T-helper 17 cell (primary cell): ENCODE data around the gene BIRC3. TPM values are rescaled to one million over a fixed set of nuclear protein-coding genes. Genes with fewer than 3 reads are reported as not detected.

Source experiments
- ATAC-seq: fragments of 150-1000 bp; cut with Tn5 transposase; 2 replicates; pipeline ENCODE4 v1.10.0; 2021; ENCODE audit warnings: mild to moderate bottlenecking, moderate library complexity
- DNase-seq, 3 donors: peaks; one replicate each; pipeline versions ENCODE4 v3.0.0 to v3.0.0-alpha.2; 2020 to 2021
- H3K9me3 ChIP-seq: one replicate; pipeline ENCODE4 v1.7.0; 2013; ENCODE audit warnings: low read length, mild to moderate bottlenecking; ENCODE audit not compliant: control insufficient read depth, poor library complexity, severe bottlenecking
- H3K27ac Mint-ChIP-seq: one replicate; pipeline ENCODE4 v1.8.0; 2022; ENCODE audit warnings: mild to moderate bottlenecking, moderate library complexity, mixed read lengths
- H3K27me3 Mint-ChIP-seq: one replicate; pipeline ENCODE4 v1.8.0; 2022; ENCODE audit warnings: mixed read lengths
- H3K36me3 Mint-ChIP-seq: one replicate; pipeline ENCODE4 v1.8.0; 2022; ENCODE audit warnings: low read depth, mixed read lengths
- H3K4me1 Mint-ChIP-seq: one replicate; pipeline ENCODE4 v1.8.0; 2022; ENCODE audit warnings: mild to moderate bottlenecking, mixed read lengths
- H3K4me3 Mint-ChIP-seq: one replicate; pipeline ENCODE4 v1.8.0; 2022; ENCODE audit warnings: mild to moderate bottlenecking, moderate library complexity, mixed read lengths
- total RNA-seq, 4 donors: library from RNA in 2 of 4; stranded (reverse) in 2 of 4; gene quantifications; one replicate each; pipeline ENCODE4 v1.2.3 and lab custom pipeline; 2022 to 2026

Gene BIRC3
- total RNA-seq, 2 donors from 2014 or later, result 117 to 139 TPM

DNA sequence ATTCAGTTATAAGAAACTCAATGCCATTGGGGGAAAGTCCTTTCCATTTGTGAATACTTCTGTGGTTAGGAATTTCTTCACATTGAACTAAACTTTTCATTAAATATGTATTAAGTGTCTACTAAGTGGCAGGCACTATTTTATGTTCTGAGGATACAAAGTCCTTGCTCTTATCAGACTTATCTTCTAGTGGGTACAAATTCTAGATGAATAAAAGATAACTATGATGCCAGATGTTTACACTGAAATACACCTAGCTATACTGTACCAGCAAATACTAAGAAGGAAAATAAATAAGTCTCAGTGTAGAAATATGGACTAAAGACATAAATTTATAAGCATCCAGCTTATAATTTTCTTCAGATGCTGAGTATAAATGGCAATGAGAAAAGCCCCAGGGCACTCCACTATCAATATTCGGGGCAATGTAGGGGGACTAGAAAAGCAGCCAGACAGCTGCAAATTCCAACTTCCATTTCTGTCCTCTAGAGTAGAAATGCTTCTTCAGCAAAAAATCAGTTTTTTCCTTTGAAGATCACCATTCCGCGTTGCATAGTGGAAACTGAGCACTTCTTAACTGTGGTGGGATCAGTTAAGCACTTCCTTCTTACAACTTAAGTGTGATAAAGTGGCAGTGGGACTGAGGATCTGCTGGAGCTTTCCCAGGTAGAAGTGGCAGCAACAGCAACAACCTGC is 11.8 kb upstream of the BIRC3 start:
- ATAC-seq (peak; percentile 1), DNase-seq (no peak)
- H3K27ac Mint-ChIP-seq, result peak overlapping the region; percentile 93
- peak overlapping the region; percentile 82 for H3K4me3 Mint-ChIP-seq
- peaks cover 36% of the 10 kb centered on the region for H3K4me1 Mint-ChIP-seq
- peaks cover 7% of the 10 kb centered on the region for H3K36me3 Mint-ChIP-seq
- H3K27me3 Mint-ChIP-seq, result no peaks in the 10 kb centered on the region
- H3K9me3 ChIP-seq, result peaks cover 7% of the 10 kb centered on the region

GRCh38 chr11:102306048-102306597 is 11.2 kb upstream of the BIRC3 start:
- H3K4me1 Mint-ChIP-seq, result peaks cover 35% of the 10 kb centered on the region
- DNase-seq (no peak), ATAC-seq (peak; percentile 55)
- H3K27ac Mint-ChIP-seq, result peak overlapping the region; percentile 93
- peaks cover 7% of the 10 kb centered on the region for H3K36me3 Mint-ChIP-seq
- no peaks in the 10 kb centered on the region for H3K27me3 Mint-ChIP-seq
- H3K4me3 Mint-ChIP-seq, result peak overlapping the region; percentile 82
- peaks cover 7% of the 10 kb centered on the region for H3K9me3 ChIP-seq

GRCh38 chr11:102306817-102307726 is 10.2 kb upstream of the BIRC3 start:
- Mint-ChIP-seq H3K4me1 (peaks cover 34% of the 10 kb centered on the region), H3K4me3 (peak overlapping the region; percentile 66), H3K27me3 (no peaks in the 10 kb centered on the region), H3K36me3 (peaks cover 3% of the 10 kb centered on the region), H3K27ac (peak overlapping the region; percentile 93)
- H3K9me3 ChIP-seq, result peaks cover 3% of the 10 kb centered on the region
- DNase-seq (peak in 2 of 3 donors; percentile 26 to 31), ATAC-seq (peak; percentile 83)

DNA sequence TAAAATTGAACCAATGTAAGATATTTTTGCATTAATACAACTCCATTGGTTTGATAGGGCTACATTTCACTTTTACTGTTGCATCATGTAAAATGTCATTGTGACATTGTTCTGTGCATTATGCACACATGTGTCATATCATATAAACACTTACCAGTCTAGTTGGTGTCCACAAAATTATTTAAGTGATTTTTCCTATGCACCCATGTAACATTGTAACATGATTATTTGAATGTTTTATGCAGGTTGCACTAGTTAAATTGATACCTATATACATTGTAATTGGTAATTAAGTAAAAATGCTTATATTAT is 9.6 kb upstream of the BIRC3 start:
- Mint-ChIP-seq H3K27me3 (no peaks in the 10 kb centered on the region), H3K36me3 (peaks cover 3% of the 10 kb centered on the region), H3K4me3 (no peak overlapping the region), H3K27ac (peak overlapping the region; percentile 93), H3K4me1 (peaks cover 35% of the 10 kb centered on the region)
- no peaks in the 10 kb centered on the region for H3K9me3 ChIP-seq
- no peak for DNase-seq
- ATAC-seq, result no peak

- Mint-ChIP-seq H3K36me3 (peaks cover 3% of the 10 kb centered on the region), H3K4me3 (no peak overlapping the region), H3K4me1 (peaks cover 36% of the 10 kb centered on the region), H3K27me3 (no peaks in the 10 kb centered on the region), H3K27ac (peak overlapping the region; percentile 59)
- no peak for DNase-seq
- no peaks in the 10 kb centered on the region for H3K9me3 ChIP-seq
- ATAC-seq, result no peak
These were observed 7.4 kb upstream of the BIRC3 start for GRCh38 chr11:102309621-102310541.

DNA sequence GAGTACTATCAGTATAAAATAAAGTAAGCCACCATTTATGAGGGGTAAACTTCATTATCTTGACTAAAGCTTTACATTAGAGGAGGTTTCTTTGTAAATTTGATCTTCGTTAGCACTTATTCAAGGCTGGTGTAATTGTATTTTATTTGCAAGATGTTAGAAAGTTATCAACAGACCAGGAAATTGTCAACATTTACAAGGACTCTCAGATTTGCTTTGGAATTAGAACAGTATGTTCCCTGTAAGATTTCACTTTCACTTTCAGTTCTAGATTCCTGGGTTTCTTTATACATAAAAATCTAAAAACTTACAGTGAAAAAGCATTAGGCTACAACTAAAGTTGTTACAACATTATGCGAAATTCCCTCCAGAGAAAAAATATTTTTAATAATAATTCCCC is 4.6 kb upstream of the BIRC3 start:
- H3K4me3 Mint-ChIP-seq, result peak overlapping the region; percentile 70
- H3K27me3 Mint-ChIP-seq, result no peaks in the 10 kb centered on the region
- ATAC-seq (no peak), DNase-seq (no peak)
- peaks cover 9% of the 10 kb centered on the region for H3K36me3 Mint-ChIP-seq
- peak overlapping the region; percentile 100 for H3K27ac Mint-ChIP-seq
- H3K9me3 ChIP-seq, result no peaks in the 10 kb centered on the region
- H3K4me1 Mint-ChIP-seq, result peaks cover 32% of the 10 kb centered on the region

DNA sequence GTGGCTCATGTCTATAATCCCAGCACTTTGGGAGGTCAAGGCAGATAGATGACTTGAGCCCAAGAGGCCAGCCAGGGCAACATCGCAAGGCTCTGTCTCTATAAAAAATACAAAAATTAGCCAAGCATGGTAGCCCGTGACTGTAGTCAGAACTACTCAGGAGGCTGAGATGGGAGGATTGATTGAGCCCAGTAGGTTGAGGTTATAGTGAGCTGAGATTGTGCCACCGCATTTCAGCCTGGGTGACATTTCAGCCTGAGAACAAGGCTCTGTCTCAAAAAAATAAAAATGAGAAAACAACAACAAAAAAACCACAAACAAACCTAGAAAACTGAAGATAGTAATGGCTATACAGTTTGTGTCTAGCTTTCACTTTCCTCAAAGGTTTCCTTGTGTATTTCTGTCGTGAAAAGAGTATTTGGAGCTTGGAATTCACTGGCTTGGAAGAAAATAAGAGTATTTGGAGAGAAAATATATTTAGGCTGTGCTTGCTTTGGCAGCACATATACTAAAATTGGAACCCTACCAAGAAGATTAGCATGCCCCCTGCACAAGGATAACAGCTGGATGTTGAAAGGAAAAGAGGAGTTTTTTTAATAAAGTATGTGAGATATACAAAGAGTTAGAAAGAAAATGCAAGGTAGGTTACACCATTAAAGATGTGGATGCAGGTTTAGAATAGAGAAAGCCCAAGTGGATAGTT is 3.9 kb upstream of the BIRC3 start:
- peak overlapping the region; percentile 100 for H3K27ac Mint-ChIP-seq
- H3K9me3 ChIP-seq, result no peaks in the 10 kb centered on the region
- no peak for ATAC-seq
- no peak for DNase-seq
- peaks cover 11% of the 10 kb centered on the region for H3K36me3 Mint-ChIP-seq
- H3K27me3 Mint-ChIP-seq, result no peaks in the 10 kb centered on the region
- H3K4me3 Mint-ChIP-seq, result peak overlapping the region; percentile 70
- H3K4me1 Mint-ChIP-seq, result peaks cover 34% of the 10 kb centered on the region

DNA sequence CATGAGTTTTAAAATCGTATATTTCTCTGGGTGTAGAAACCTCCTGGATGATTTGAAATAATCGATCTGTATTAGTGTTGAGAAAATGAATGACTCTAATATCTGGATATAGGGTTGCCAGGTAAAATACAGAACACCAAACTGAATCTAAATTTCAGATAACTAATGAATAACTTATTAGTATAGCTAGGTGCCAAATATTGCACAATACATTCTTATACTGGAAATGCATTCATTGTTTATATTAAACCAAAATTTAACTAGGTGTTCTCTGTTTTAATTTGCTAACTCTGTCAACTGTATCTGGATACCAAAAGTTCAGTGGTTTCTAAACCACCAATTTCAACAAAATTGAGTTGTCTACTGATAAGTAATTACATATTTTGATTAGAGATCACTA is 2.5 kb upstream of the BIRC3 start:
- DNase-seq (no peak), ATAC-seq (no peak)
- Mint-ChIP-seq H3K27ac (peak overlapping the region; percentile 100), H3K4me1 (peaks cover 43% of the 10 kb centered on the region), H3K4me3 (peak overlapping the region; percentile 68), H3K27me3 (no peaks in the 10 kb centered on the region), H3K36me3 (peaks cover 20% of the 10 kb centered on the region)
- H3K9me3 ChIP-seq, result no peaks in the 10 kb centered on the region

- DNase-seq (no peak), ATAC-seq (peak; percentile 22)
- peak overlapping the region; percentile 100 for H3K4me3 Mint-ChIP-seq
- H3K36me3 Mint-ChIP-seq, result peaks cover 25% of the 10 kb centered on the region
- no peaks in the 10 kb centered on the region for H3K27me3 Mint-ChIP-seq
- H3K27ac Mint-ChIP-seq, result peak overlapping the region; percentile 100
- no peaks in the 10 kb centered on the region for H3K9me3 ChIP-seq
- peaks cover 54% of the 10 kb centered on the region for H3K4me1 Mint-ChIP-seq
These were observed 859 bp upstream of the BIRC3 start for GRCh38 chr11:102316346-102316904.

- no peak for ATAC-seq
- no peak for DNase-seq
- H3K36me3 Mint-ChIP-seq, result peaks cover 31% of the 10 kb centered on the region
- peaks cover 58% of the 10 kb centered on the region for H3K4me1 Mint-ChIP-seq
- peak overlapping the region; percentile 100 for H3K27ac Mint-ChIP-seq
- no peaks in the 10 kb centered on the region for H3K27me3 Mint-ChIP-seq
- H3K4me3 Mint-ChIP-seq, result peak overlapping the region; percentile 100
- no peaks in the 10 kb centered on the region for H3K9me3 ChIP-seq
These were observed 452 bp downstream of the BIRC3 start for GRCh38 chr11:102317768-102318103.

DNA sequence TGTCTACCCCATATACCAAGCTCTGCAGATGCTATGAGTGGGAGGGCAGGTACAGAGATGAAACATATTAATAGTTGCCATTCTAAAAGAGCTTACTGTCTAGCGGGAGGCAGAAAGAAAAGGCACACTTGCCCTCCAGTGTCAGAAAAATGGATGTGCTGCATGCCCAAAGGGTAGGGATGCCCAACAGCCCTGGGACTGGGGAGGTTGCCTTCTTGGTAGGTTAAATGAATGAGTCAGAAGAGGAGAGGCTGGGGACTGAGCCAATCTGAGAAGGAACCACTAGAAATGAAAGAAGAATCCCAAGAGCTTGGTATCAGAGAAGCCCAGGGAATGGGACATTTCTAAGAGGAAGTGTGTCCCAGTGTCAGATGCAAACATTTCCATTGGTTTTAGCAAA is 1.2 kb downstream of the BIRC3 start:
- peak; percentile 18 for ATAC-seq
- Mint-ChIP-seq H3K27me3 (no peaks in the 10 kb centered on the region), H3K4me3 (peak overlapping the region; percentile 100), H3K36me3 (peaks cover 31% of the 10 kb centered on the region), H3K4me1 (peaks cover 55% of the 10 kb centered on the region), H3K27ac (peak overlapping the region; percentile 100)
- DNase-seq, result peak in 2 of 3 donors; percentile 38 to 42
- no peaks in the 10 kb centered on the region for H3K9me3 ChIP-seq

DNA sequence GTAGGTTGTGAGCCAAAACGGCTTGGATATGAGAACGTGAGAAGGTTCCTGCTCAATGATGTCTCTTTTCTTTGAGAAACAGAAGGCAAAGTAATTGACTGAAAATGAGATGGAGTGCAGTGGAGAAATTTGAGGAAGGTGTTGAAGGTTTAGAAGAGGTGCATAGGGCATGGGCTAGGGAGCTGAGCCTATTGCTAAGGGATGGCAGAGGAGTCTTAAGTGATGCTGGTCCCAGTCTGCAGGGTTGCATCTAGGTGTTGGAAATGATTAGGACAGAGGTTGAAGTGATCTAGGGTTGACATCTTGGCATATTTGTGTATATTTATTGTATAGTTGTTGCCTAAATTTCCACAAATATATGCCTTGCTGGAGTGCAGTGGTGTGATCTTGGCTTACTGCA is 2.3 kb downstream of the BIRC3 start:
- H3K27ac Mint-ChIP-seq, result peak overlapping the region; percentile 100
- no peak for DNase-seq
- H3K4me3 Mint-ChIP-seq, result peak overlapping the region; percentile 100
- H3K9me3 ChIP-seq, result no peaks in the 10 kb centered on the region
- H3K4me1 Mint-ChIP-seq, result peaks cover 57% of the 10 kb centered on the region
- no peak for ATAC-seq
- peaks cover 31% of the 10 kb centered on the region for H3K36me3 Mint-ChIP-seq
- no peaks in the 10 kb centered on the region for H3K27me3 Mint-ChIP-seq
